ENCODE results near the gene IGFBP5.

DNA sequence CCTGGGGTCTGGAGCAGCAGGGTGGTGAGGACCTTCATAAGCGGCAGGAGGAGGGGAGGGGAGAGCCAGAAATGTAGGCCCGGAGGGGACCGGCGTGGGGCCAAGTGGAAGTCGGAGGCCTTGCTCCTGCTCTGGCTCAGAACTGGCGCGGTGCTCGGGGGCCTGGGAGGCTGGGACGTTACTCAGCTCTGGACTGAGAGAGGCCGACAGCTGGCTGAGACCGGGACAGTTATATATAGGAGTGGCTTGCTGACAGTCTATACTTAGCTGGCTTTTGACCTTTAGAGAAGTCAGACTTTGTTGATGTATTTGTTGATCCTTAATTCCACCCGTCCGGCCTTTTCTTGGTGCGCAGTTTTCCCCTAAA, 15.7 kb downstream of the IGFBP5 start:
- TF ChIP-seq, protein P1, sequence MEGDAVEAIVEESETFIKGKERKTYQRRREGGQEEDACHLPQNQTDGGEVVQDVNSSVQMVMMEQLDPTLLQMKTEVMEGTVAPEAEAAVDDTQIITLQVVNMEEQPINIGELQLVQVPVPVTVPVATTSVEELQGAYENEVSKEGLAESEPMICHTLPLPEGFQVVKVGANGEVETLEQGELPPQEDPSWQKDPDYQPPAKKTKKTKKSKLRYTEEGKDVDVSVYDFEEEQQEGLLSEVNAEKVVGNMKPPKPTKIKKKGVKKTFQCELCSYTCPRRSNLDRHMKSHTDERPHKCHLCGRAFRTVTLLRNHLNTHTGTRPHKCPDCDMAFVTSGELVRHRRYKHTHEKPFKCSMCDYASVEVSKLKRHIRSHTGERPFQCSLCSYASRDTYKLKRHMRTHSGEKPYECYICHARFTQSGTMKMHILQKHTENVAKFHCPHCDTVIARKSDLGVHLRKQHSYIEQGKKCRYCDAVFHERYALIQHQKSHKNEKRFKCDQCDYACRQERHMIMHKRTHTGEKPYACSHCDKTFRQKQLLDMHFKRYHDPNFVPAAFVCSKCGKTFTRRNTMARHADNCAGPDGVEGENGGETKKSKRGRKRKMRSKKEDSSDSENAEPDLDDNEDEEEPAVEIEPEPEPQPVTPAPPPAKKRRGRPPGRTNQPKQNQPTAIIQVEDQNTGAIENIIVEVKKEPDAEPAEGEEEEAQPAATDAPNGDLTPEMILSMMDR (conservative IDR thresholded peaks at IDR 0.05; ENCODE audit: low read length), result no peak
- no peak for TF ChIP-seq EZH2phosphoT487 (IDR thresholded peaks at IDR 0.05; ENCODE audit: borderline replicate concordance, low read depth, low read length)
